PFSK-1 (cell line): ENCODE data around the gene TMEM250.

Experiments
- FOXP2 ChIP-seq: optimal IDR thresholded peaks from 2 replicates; pipeline ENCODE3; 2011; ENCODE audit warnings: borderline replicate concordance, control low read depth, inconsistent platforms; ENCODE audit not compliant: insufficient read depth; ENCODE audit errors: extremely low read length, extremely low read depth
- POLR2AphosphoS5 ChIP-seq: IDR thresholded peaks from 2 replicates; pipeline ENCODE4 v1.6.1; 2012; ENCODE audit warnings: low read depth, mild to moderate bottlenecking, control low read depth, low read length, moderate library complexity
- REST ChIP-seq, 2 experiments: IDR thresholded peaks; 2 replicates each; pipeline versions ENCODE4 v1.6.1 to v1.8.0; 2011 to 2012; ENCODE audit warnings: low read depth in 2 of 2, low read length in 2 of 2, control low read depth in 1 of 2, inconsistent platforms in 1 of 2, mild to moderate bottlenecking in 1 of 2, moderate library complexity in 1 of 2; ENCODE audit not compliant: insufficient read depth in 1 of 2
- SIN3A ChIP-seq: IDR thresholded peaks from 2 replicates; pipeline ENCODE4 v1.6.1; 2012; ENCODE audit warnings: mild to moderate bottlenecking, low read length, moderate library complexity, borderline replicate concordance; ENCODE audit not compliant: insufficient read depth
- TAF1 ChIP-seq: IDR thresholded peaks from 2 replicates; pipeline ENCODE4 v1.6.1; 2012; ENCODE audit warnings: low read length, control low read depth, borderline replicate concordance; ENCODE audit not compliant: insufficient read depth

TMEM250 gene

DNA sequence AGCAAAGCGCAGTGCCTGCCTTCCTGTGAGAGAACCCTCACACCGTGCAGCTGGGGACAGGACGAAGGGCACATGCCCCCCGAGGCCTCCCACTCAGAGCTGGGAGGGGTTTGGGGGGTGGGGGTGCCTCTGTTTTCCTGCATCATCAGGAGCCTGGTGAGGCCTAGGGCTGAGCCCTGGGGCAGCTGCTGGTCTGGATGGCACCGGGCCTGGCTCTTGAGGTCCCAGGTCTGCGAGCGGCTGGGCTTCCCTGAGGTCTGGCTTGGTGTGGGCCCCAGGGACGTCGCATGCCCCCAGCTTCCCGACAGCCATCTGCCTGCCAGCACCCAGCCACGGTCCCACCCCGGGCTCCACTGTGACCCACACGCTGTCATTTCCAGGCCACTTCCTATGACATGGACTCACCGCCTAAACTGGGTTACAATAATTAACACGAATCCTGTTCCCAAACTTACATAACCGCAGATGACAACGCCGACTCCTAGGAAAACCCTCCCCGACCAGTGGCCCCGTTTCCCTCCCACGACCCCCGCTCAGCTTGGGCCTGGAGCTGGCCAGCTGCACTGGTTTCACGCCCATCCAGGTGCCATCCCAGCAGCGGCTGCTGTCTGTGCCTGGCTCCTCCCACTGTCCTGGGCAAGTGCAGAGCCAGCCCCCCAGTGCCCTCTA, 32.3 kb downstream of the TMEM250 start:
- TF ChIP-seq FOXP2 (no peak), TAF1 (no peak), SIN3A (no peak), POLR2AphosphoS5 (no peak)

GRCh38 chr9:136085815-136086212, 32.9 kb downstream of the TMEM250 start:
- TF ChIP-seq FOXP2 (no peak), TAF1 (no peak), REST (IDR thresholded peaks at IDR 0.05; ENCODE audit: insufficient read depth in 1 of 2, low read depth in 2 of 2, low read length in 2 of 2) (no peak), SIN3A (no peak), POLR2AphosphoS5 (no peak)

GRCh38 chr9:136084063-136084944, 34.4 kb downstream of the TMEM250 start:
- TF ChIP-seq FOXP2 (no peak), POLR2AphosphoS5 (no peak), SIN3A (no peak), TAF1 (no peak)

DNA sequence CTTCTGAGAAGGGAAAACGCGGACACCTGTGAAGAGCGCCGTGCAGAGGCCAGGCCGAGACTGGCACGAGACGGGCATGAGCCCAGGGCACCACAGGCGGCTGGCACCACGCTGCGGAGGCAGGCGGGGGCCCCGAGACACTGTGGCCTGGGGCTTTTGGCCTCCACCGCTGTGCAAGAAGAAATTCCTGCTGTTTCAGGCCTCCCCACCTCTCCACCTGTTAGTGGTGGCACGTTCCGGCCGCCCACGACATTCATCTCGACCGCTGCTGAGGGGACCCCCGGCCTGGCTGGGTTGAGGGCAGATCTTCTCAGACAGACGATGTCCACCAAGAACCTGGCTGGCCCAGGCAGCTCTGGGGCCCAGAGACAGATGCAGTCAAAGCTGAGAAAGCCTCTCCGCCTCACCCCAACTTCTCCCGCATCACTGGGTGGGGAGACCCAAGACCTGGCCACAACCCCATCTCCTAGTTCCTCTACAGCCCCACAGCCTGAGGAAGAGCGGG, 35.1 kb downstream of the TMEM250 start:
- no peak for TF ChIP-seq POLR2AphosphoS5
- no peak for TF ChIP-seq REST (IDR thresholded peaks at IDR 0.05; ENCODE audit: insufficient read depth in 1 of 2, low read depth in 2 of 2, low read length in 2 of 2)
- TF ChIP-seq TAF1: no peak
- TF ChIP-seq SIN3A: no peak
- TF ChIP-seq FOXP2: no peak

- TF ChIP-seq REST (IDR thresholded peaks at IDR 0.05; ENCODE audit: insufficient read depth in 1 of 2, low read depth in 2 of 2, low read length in 2 of 2): no peak
- TF ChIP-seq FOXP2: no peak
- no peak for TF ChIP-seq TAF1
- TF ChIP-seq SIN3A: no peak
- no peak for TF ChIP-seq POLR2AphosphoS5
Measured at GRCh38 chr9:136082496-136083361, 35.9 kb downstream of the TMEM250 start.
